Omental fat pad (tissue), 4 donors: Measurements from ENCODE around the gene PALMD. TPM values are rescaled to one million over a fixed set of nuclear protein-coding genes. Genes with fewer than 3 reads are reported as not detected.

Experiments
- ATAC-seq: fragments of 150-250 bp; one replicate; pipeline ENCODE4 v1.9.1; 2016; ENCODE audit warnings: mild to moderate bottlenecking, moderate library complexity; ENCODE audit not compliant: low FRiP score
- DNase-seq: peaks from one replicate; pipeline ENCODE4 v3.0.0-alpha.2; 2019; ENCODE audit warnings: low spot score
- CTCF ChIP-seq, 3 donors: fragments of 450-650 bp; IDR thresholded peaks; one replicate each; pipeline ENCODE4 v1.5.1; 2016 to 2017; ENCODE audit warnings: antibody characterized with exemption in 3 of 3, mild to moderate bottlenecking in 3 of 3, moderate library complexity in 2 of 3
- total RNA-seq, 4 donors: library from RNA; depleted of rRNA; stranded (reverse); fragments of >200 nt; gene quantifications; one replicate each; pipeline ENCODE4 v1.1.0, GENCODE V29; 2016

The PALMD gene
- total RNA-seq, 4 donors from 2014 or later = 86.2 to 235 (median 136) TPM

GRCh38 chr1:99735852-99736251 lies 89.9 kb downstream of the PALMD start:
- ATAC-seq (no peak), DNase-seq (no peak)
- no peak for TF ChIP-seq CTCF (IDR thresholded peaks at IDR 0.05)

- TF ChIP-seq CTCF (IDR thresholded peaks at IDR 0.05) = no peak
- ATAC-seq = no peak
- DNase-seq = no peak
Observed at GRCh38 chr1:99737016-99737415, 91.1 kb downstream of the PALMD start.

DNA sequence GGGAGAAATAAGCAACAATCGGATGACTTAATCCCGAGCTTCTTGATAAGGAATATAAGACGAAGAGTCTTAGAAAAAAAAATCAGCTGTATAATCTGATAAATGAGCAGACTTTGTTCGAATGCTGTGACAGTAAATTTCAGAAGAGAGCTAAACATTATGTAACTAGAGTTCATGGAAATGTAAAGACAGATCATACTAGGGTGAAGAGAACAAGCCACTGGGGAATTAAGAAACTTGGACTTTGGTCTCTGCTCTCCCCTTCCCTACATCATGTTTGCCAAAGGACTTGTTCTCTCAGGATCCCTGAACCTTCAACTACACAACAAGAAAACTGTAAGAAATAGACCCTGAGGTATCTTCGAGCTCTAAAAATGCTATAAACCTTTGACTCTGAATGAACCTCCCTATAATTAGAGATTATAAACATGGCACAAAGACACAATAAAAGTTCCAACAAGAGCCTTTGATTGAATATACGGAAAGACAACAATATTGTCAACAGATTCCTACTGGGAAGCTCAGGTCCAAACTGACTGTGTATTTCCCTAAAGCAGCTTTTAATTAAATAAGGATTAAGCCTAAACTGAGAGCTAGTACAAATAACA lies 93.0 kb downstream of the PALMD start:
- ATAC-seq (no peak), DNase-seq (no peak)
- no peak for TF ChIP-seq CTCF (IDR thresholded peaks at IDR 0.05)

GRCh38 chr1:99740141-99740540 lies 94.2 kb downstream of the PALMD start:
- TF ChIP-seq CTCF (IDR thresholded peaks at IDR 0.05) = no peak
- DNase-seq = no peak
- no peak for ATAC-seq

Other genes starting within 250 kb of the PALMD start
- 10 to 100 TPM in 1 of 4 donors, 1 to 10 TPM in 3; 3.6 to 13.1 (median 7.3) TPM for gene FRRS1, start 120.5 kb downstream of the PALMD start, total RNA-seq
- 10 to 100 TPM in 3 of 4 donors, 1 to 10 TPM in 1; 9.5 to 26.3 (median 17.0) TPM for gene AGL, start 204.2 kb downstream of the PALMD start, total RNA-seq